CD4-positive, CD25-positive, alpha-beta regulatory T cell (primary cell): Measurements from ENCODE around the gene DENND4C. TPM values are rescaled to one million over a fixed set of nuclear protein-coding genes. Genes with fewer than 3 reads are reported as not detected.
"Not testable (repeated sequence)": the region's sequence is repeated elsewhere in the genome, so short reads cannot be mapped to it uniquely, and the experiment has no call there.

Experiments used
- ATAC-seq, 2 donors: fragments of 150-1000 bp; cut with Tn5 transposase; one replicate each; pipeline ENCODE4 v1.10.0; 2021; ENCODE audit warnings: low read depth in 2 of 2, moderate number of reproducible peaks in 2 of 2, moderate library complexity in 1 of 2
- DNase-seq, 3 donors: peaks; one replicate each; pipeline versions ENCODE4 v3.0.0 to v3.0.0-alpha.2; 2012 to 2022; ENCODE audit warnings: mixed read lengths in 1 of 3
- H3K27ac ChIP-seq: one replicate; pipeline ENCODE4 v1.7.0; 2013; ENCODE audit warnings: mild to moderate bottlenecking, low read length; ENCODE audit not compliant: insufficient read depth, poor library complexity, severe bottlenecking
- H3K27me3 ChIP-seq: one replicate; pipeline ENCODE4 v1.7.0; 2013; ENCODE audit warnings: low read length; ENCODE audit not compliant: control insufficient read depth, insufficient read depth
- H3K36me3 ChIP-seq: one replicate; pipeline ENCODE4 v1.7.0; 2013; ENCODE audit warnings: mild to moderate bottlenecking, low read length, moderate library complexity; ENCODE audit not compliant: control insufficient read depth, insufficient read depth
- H3K4me1 ChIP-seq: 2 replicates; pipeline ENCODE4 v1.7.0; 2013; ENCODE audit warnings: mild to moderate bottlenecking, low read length; ENCODE audit not compliant: insufficient read depth, control insufficient read depth, poor library complexity, severe bottlenecking
- H3K4me3 ChIP-seq: one replicate; pipeline ENCODE4 v1.7.0; 2013; ENCODE audit warnings: low read depth, mild to moderate bottlenecking, low read length, moderate library complexity
- H3K9me3 ChIP-seq, 2 experiments: 1 replicate in 1 of 2; 2 replicates in 1 of 2; pipeline ENCODE4 v1.7.0; 2013; ENCODE audit warnings: low read length in 2 of 2, mild to moderate bottlenecking in 1 of 2, moderate library complexity in 1 of 2; ENCODE audit not compliant: control insufficient read depth in 2 of 2
- H3K27ac Mint-ChIP-seq, 3 donors: one replicate each; pipeline ENCODE4 v1.8.0; 2020 to 2022; ENCODE audit warnings: mild to moderate bottlenecking in 3 of 3, mixed read lengths in 3 of 3, moderate library complexity in 2 of 3
- H3K27me3 Mint-ChIP-seq: one replicate; pipeline ENCODE4 v1.8.0; 2022; ENCODE audit warnings: mild to moderate bottlenecking, mixed read lengths
- H3K36me3 Mint-ChIP-seq: one replicate; pipeline ENCODE4 v1.8.0; 2020; ENCODE audit warnings: mixed read lengths
- H3K4me1 Mint-ChIP-seq, 4 donors: one replicate each; pipeline ENCODE4 v1.8.0; 2020 to 2022; ENCODE audit warnings: mixed read lengths in 4 of 4, mild to moderate bottlenecking in 1 of 4
- H3K4me3 Mint-ChIP-seq, 4 donors: one replicate each; pipeline ENCODE4 v1.8.0; 2020 to 2022; ENCODE audit warnings: mild to moderate bottlenecking in 4 of 4, mixed read lengths in 4 of 4, moderate library complexity in 3 of 4
- H3K9me3 Mint-ChIP-seq, 7 donors: one replicate each; pipeline ENCODE4 v1.8.0; 2020 to 2022; ENCODE audit warnings: mixed read lengths in 7 of 7, mild to moderate bottlenecking in 3 of 7, moderate library complexity in 2 of 7
- polyA plus RNA-seq, 4 donors: library from polyadenylated mRNA; unstranded; fragments of 300-500 nt; fragmentation: Illumina TruSeq; gene quantifications; one replicate each; pipeline ENCODE4 v1.2.3, GENCODE V29; 2021
- total RNA-seq: library from RNA; stranded (reverse); gene quantifications from one replicate; pipeline ENCODE4 v1.2.3, GENCODE V29; 2022

DENND4C gene
- total and polyA plus RNA-seq, 5 donors from 2014 or later = 25.6 to 47.7 (median 32.4) TPM

DNA sequence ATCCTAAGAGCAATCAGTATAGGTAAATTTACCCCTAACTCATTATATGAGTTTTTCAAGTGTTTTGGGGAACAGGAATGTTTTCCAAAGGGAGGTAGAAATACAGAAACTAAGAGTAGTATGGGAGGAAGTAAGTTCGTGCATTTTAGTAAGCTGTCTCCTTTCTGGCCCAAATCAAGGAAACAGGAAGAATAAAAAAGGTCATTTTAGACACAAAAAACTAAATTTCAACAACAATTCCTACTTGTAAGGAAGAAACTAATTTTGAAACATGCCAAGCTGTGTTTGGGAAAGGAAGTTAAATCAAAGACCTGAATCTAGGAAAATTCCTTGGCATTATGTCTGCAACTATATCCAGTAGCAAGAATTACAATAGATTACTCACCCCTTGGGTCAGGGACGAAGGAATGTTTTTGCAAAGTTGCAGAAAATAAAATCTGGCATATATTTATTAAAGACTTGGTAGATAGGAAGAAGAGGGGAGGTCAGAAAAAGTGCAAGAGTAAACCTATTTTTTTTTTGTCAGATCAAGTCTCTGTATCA lies 156.1 kb downstream of the DENND4C start:
- H3K36me3 ChIP-seq = no peaks in the 10 kb centered on the region
- peaks cover 34% of the 10 kb centered on the region for H3K27me3 Mint-ChIP-seq
- no peak for DNase-seq
- H3K9me3 ChIP-seq = no peaks in the 10 kb centered on the region
- H3K9me3 Mint-ChIP-seq = peaks cover 0 to 3% (median 0%) of the 10 kb centered on the region in 7 donors
- H3K27ac ChIP-seq = no peak overlapping the region
- H3K4me1 ChIP-seq = no peaks in the 10 kb centered on the region
- peak overlapping the region in 1 of 4 donors; percentile 51 for H3K4me3 Mint-ChIP-seq
- H3K36me3 Mint-ChIP-seq = peaks cover 3% of the 10 kb centered on the region
- peaks cover 0 to 5% (median 0%) of the 10 kb centered on the region in 4 donors for H3K4me1 Mint-ChIP-seq
- no peak overlapping the region for H3K4me3 ChIP-seq
- ATAC-seq = no peak
- peaks cover 3% of the 10 kb centered on the region for H3K27me3 ChIP-seq
- no peak overlapping the region for H3K27ac Mint-ChIP-seq

DNA sequence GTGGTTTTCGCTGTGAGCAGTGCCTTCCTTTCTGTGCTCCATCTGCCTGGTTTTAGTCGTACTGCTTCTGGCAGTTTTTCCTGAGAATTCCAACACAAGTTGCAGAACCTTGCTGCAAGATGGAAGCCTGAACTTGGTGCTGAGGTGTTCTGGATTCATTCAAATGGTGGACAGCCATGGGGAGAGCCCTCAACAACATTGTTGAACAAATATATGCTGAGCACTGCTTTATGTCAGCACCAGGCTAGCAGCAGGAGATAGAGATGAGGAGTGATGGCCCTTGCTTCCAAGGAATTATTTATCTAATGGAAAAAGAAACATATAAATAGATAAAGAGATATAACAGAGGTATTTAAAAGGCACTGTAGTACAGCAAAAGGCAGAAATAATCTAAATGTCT lies 156.8 kb downstream of the DENND4C start:
- Histone ChIP-seq H3K4me3 (no peak overlapping the region), H3K27me3 (peaks cover 3% of the 10 kb centered on the region), H3K4me1 (no peaks in the 10 kb centered on the region), H3K36me3 (no peaks in the 10 kb centered on the region), H3K9me3 (no peaks in the 10 kb centered on the region), H3K27ac (no peak overlapping the region)
- Mint-ChIP-seq H3K36me3 (peaks cover 3% of the 10 kb centered on the region), H3K9me3 (peaks cover 0 to 3% (median 0%) of the 10 kb centered on the region in 7 donors), H3K4me3 (no peak overlapping the region), H3K27ac (no peak overlapping the region), H3K27me3 (peaks cover 35% of the 10 kb centered on the region), H3K4me1 (peaks cover 0 to 2% (median 0%) of the 10 kb centered on the region in 4 donors)
- DNase-seq (no peak), ATAC-seq (no peak)

DNA sequence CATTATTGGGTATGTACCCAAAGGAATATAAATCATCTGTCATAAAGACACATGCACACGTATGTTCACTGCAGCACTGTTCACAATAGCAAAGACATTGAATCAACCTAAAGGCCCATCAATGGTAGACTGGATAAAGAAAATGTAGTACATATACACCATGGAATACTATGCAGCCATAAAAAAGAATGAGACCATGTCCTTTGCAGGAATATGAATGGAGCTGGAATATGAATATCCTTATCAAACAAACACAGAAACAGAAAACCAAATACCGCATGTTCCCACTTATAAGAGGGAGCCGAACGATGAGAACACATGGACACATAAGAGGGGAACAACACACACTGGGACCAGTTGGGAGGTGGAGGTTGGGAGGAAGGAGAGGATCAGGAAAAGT lies 159.0 kb downstream of the DENND4C start:
- H3K4me1 ChIP-seq, H3K27ac ChIP-seq, DNase-seq, H3K36me3 Mint-ChIP-seq, ATAC-seq, H3K36me3 ChIP-seq, H3K4me3 Mint-ChIP-seq, H3K4me1 Mint-ChIP-seq, H3K4me3 ChIP-seq, H3K27me3 ChIP-seq, H3K27ac Mint-ChIP-seq, H3K9me3 Mint-ChIP-seq, H3K9me3 ChIP-seq: not testable (repeated sequence)
- H3K27me3 Mint-ChIP-seq = peaks cover 35% of the 10 kb centered on the region

DNA sequence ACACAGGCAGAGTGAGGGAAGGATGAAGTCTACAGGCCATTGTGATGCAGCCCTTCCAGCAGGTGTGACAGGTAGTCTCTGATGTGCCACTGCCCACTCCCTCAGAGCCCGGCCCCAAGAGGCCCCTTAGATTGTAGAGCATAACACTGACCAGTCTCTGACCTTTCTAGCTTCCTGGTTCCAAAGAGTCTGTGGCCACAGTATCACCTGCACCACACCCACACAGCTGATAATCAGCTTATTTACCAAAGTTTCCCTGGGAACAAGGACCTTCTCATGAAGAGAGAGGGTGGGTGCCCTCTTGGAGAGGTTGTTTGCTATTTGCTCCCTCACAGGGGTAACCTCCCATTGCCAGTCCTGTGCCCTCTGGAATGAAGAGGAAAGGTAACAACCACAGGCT lies 167.4 kb downstream of the DENND4C start:
- peaks cover 0 to 3% (median 0%) of the 10 kb centered on the region in 7 donors for H3K9me3 Mint-ChIP-seq
- Histone ChIP-seq H3K27ac (no peak overlapping the region), H3K4me3 (no peak overlapping the region), H3K9me3 (no peaks in the 10 kb centered on the region), H3K4me1 (no peaks in the 10 kb centered on the region), H3K36me3 (no peaks in the 10 kb centered on the region), H3K27me3 (peaks cover 1% of the 10 kb centered on the region)
- peaks cover 6% of the 10 kb centered on the region for H3K36me3 Mint-ChIP-seq
- DNase-seq (no peak), ATAC-seq (no peak)
- no peak overlapping the region for H3K4me3 Mint-ChIP-seq
- peaks cover 11% of the 10 kb centered on the region for H3K27me3 Mint-ChIP-seq
- H3K4me1 Mint-ChIP-seq = no peaks in the 10 kb centered on the region
- H3K27ac Mint-ChIP-seq = no peak overlapping the region

DNA sequence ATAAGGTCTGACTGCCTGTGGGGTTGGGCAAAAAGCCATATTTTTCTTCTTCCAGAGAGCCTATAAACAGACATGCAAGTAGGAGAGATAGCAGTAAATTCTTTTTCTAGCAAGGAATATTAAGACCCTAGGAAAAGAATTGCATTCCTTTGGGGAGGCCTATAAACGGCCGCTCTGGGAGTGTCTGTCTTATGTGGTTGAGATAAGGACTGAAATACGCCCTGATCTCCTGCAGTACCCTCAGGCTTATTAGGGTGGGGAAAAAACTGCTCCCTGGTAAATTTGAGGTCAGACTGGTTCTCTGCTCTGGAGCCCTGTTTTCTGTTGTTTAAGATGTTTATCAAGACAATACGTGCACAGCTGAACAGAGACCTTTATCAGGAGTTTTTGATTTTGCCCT lies 172.7 kb downstream of the DENND4C start:
- not testable (repeated sequence) for H3K36me3 ChIP-seq, H3K36me3 Mint-ChIP-seq, DNase-seq, ATAC-seq, H3K4me3 ChIP-seq, H3K9me3 ChIP-seq, H3K27me3 Mint-ChIP-seq, H3K27ac ChIP-seq, H3K4me3 Mint-ChIP-seq, H3K27me3 ChIP-seq, H3K27ac Mint-ChIP-seq, H3K4me1 ChIP-seq, H3K9me3 Mint-ChIP-seq
- peaks cover 0 to 11% (median 2%) of the 10 kb centered on the region in 4 donors for H3K4me1 Mint-ChIP-seq

DNA sequence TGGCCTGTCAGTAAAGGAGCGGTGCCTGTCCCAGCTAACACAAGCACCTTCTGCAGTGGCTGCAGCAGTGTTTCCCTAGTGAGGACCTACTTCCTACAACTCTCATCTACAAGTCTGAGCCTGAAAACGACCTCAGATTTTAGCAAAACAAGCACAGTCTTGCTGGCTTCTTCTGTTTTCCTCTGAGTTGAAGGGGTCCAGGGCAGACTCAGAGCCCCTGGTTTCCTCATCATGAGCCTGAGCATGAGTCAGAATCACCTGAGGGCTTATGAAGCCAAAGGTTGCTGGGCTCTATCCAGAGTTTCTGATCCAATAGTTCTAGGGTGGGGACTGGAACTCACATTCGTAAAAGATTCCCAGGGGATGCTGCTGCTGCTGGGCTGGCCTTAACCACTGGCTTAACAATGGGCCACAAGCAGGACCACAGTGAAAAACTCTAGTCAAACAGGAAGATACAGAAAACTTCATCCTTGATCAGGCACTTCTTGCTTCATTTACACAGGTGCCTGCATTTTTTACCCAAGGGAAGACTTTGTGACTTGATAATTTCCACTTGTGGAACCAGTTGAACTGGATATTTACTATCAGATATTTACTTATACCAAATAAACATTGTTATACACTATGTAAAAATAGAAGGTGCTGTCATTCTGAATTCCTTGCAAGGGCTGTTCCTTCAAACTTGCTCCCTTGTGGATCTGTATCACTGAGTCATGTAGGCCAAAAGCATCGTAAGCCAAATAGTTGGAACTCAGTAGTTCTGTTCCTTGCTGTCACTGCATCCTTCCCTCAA lies 174.0 kb downstream of the DENND4C start:
- peaks cover under 1 to 16% (median 5%) of the 10 kb centered on the region in 4 donors for H3K4me1 Mint-ChIP-seq
- peaks cover under 1% of the 10 kb centered on the region for H3K27me3 Mint-ChIP-seq
- ATAC-seq (no peak), DNase-seq (no peak)
- no peak overlapping the region for H3K27ac ChIP-seq
- peaks cover 1% of the 10 kb centered on the region for H3K27me3 ChIP-seq
- no peak overlapping the region for H3K4me3 ChIP-seq
- H3K36me3 ChIP-seq = no peaks in the 10 kb centered on the region
- peaks cover 3% of the 10 kb centered on the region for H3K36me3 Mint-ChIP-seq
- no peaks in the 10 kb centered on the region for H3K9me3 ChIP-seq
- no peak overlapping the region for H3K4me3 Mint-ChIP-seq
- peaks cover 0 to 4% (median 0%) of the 10 kb centered on the region in 7 donors for H3K9me3 Mint-ChIP-seq
- no peak overlapping the region for H3K27ac Mint-ChIP-seq
- peaks cover 12% of the 10 kb centered on the region for H3K4me1 ChIP-seq

DNA sequence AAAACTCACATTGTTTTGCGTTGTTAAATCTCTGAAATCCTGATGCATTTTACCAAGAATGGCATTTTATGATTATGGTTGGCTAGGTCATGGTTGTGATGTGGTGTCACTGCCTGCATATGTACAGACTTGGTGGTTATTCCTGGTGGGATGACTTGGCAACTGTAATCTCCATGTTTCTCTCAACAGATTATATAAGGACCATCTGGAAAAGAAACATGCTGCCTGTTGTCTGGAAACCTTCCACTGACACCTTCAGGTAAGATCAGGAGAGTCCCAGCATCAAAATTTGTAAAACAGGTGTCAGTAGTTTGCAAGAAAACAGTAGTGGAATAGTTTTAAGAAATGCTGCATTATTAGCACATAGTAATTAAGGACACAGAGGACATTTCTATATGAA lies 175.3 kb downstream of the DENND4C start:
- no peak for ATAC-seq
- H3K27me3 Mint-ChIP-seq = no peaks in the 10 kb centered on the region
- H3K9me3 ChIP-seq = no peaks in the 10 kb centered on the region
- H3K27ac ChIP-seq = no peak overlapping the region
- H3K27me3 ChIP-seq = no peaks in the 10 kb centered on the region
- peaks cover 0 to 4% (median 0%) of the 10 kb centered on the region in 7 donors for H3K9me3 Mint-ChIP-seq
- H3K4me3 Mint-ChIP-seq = peak overlapping the region in 2 of 4 donors; percentile 0 to 72
- peaks cover 3% of the 10 kb centered on the region for H3K36me3 Mint-ChIP-seq
- H3K4me1 ChIP-seq = peaks cover 19% of the 10 kb centered on the region
- no peaks in the 10 kb centered on the region for H3K36me3 ChIP-seq
- DNase-seq = no peak
- peaks cover 5 to 25% (median 14%) of the 10 kb centered on the region in 4 donors for H3K4me1 Mint-ChIP-seq
- peak overlapping the region; percentile 3 to 76 (median 19) for H3K27ac Mint-ChIP-seq
- no peak overlapping the region for H3K4me3 ChIP-seq

DNA sequence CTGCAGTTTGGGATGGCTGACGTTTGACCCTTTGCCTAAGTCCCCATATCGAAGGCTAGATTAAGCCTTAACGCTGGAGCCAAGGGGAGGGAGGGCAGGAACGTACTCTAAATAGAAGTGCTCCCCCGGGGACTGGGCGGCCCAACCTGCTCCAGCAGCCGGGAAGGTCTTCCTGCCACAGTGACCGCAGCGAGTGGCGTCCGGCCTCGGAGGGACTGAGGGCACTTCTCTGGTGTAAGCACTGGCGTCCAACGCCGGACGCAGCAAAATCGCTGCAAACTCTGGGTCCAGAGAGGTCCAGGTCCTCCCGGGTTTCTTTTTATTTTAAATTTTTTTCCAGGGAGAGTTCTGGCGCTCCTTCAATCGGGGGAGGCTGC lies 177.8 kb downstream of the DENND4C start:
- Mint-ChIP-seq H3K36me3 (peaks cover 3% of the 10 kb centered on the region), H3K9me3 (peaks cover 0 to 4% (median 0%) of the 10 kb centered on the region in 7 donors), H3K4me1 (peaks cover 5 to 29% (median 16%) of the 10 kb centered on the region in 4 donors), H3K4me3 (peak overlapping the region; percentile 93 to 98 (median 96)), H3K27me3 (no peaks in the 10 kb centered on the region), H3K27ac (peak overlapping the region; percentile 42 to 63 (median 61))
- H3K36me3 ChIP-seq = no peaks in the 10 kb centered on the region
- DNase-seq (no peak), ATAC-seq (no peak)
- H3K27ac ChIP-seq = no peak overlapping the region
- H3K27me3 ChIP-seq = no peaks in the 10 kb centered on the region
- H3K4me3 ChIP-seq = peak overlapping the region; percentile 53
- peaks cover 19% of the 10 kb centered on the region for H3K4me1 ChIP-seq
- H3K9me3 ChIP-seq = no peaks in the 10 kb centered on the region
